Fibroblast of villous mesenchyme (primary cell): ENCODE data around the gene SLC35F3. TPM values are rescaled to one million over a fixed set of nuclear protein-coding genes. Genes with fewer than 3 reads are reported as not detected.
"Not testable (repeated sequence)": the region's sequence is repeated elsewhere in the genome, so short reads cannot be mapped to it uniquely, and the experiment has no call there.

Experiments used
- DNase-seq: peaks from one replicate; pipeline ENCODE4 v3.0.0-alpha.2; 2010; ENCODE audit warnings: low read depth
- H3K4me3 ChIP-seq: 2 replicates; pipeline ENCODE4 v1.5.1; 2011; ENCODE audit warnings: low read depth, mild to moderate bottlenecking, low read length
- total RNA-seq: library from RNA; depleted of rRNA; stranded (reverse); fragments of >200 nt; gene quantifications from 2 replicates; pipeline ENCODE4 v1.2.3, GENCODE V29; 2012
- TF ChIP-seq, protein P1 (sequence below): IDR thresholded peaks from 2 replicates; pipeline ENCODE4 v1.5.1; 2012; ENCODE audit warnings: low read depth, mild to moderate bottlenecking, low read length; ENCODE audit not compliant: insufficient read depth

The SLC35F3 gene
- total RNA-seq, 1 donor, result 1.7 TPM

DNA sequence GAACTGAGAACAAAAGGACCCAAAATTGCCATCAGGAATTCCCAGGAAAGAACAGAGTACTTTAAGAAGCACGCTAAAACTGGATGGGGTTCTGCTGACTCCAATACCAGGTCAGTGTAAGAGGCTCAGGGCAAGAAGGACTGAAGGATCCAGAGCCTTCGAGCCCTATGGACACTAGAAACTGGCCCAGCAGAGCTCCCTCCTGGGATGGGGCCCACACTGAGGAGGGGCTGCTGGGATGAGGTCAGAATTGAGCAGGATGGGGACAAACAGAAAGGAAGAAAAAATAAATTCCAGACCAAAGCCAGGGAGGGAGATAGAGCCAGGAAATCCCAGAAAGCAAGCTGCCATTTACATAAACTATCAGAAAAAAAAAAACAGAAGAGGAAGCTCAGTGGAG lies 246.4 kb downstream of the SLC35F3 start:
- TF ChIP-seq, protein P1, sequence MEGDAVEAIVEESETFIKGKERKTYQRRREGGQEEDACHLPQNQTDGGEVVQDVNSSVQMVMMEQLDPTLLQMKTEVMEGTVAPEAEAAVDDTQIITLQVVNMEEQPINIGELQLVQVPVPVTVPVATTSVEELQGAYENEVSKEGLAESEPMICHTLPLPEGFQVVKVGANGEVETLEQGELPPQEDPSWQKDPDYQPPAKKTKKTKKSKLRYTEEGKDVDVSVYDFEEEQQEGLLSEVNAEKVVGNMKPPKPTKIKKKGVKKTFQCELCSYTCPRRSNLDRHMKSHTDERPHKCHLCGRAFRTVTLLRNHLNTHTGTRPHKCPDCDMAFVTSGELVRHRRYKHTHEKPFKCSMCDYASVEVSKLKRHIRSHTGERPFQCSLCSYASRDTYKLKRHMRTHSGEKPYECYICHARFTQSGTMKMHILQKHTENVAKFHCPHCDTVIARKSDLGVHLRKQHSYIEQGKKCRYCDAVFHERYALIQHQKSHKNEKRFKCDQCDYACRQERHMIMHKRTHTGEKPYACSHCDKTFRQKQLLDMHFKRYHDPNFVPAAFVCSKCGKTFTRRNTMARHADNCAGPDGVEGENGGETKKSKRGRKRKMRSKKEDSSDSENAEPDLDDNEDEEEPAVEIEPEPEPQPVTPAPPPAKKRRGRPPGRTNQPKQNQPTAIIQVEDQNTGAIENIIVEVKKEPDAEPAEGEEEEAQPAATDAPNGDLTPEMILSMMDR, result no peak
- H3K4me3 ChIP-seq, result no peak overlapping the region
- no peak for DNase-seq

DNA sequence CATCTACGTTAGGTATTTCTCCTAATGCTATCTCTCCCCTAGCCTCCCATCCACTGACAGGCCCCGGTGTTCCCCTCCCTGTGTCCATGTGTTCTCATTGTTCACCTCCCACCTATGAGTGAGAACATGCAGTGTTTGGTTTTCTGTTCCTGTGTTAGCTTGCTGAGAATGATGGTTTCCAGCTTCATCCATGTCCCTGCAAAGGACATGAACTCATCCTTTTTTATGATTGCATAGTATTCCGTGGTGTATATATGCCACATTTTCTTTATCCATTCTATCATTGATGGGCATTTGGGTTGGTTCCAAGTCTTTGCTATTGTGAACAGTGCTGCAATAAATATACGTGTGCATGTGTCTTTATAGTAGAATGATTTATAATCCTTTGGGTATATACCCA lies 247.9 kb downstream of the SLC35F3 start:
- not testable (repeated sequence) for H3K4me3 ChIP-seq, DNase-seq

DNA sequence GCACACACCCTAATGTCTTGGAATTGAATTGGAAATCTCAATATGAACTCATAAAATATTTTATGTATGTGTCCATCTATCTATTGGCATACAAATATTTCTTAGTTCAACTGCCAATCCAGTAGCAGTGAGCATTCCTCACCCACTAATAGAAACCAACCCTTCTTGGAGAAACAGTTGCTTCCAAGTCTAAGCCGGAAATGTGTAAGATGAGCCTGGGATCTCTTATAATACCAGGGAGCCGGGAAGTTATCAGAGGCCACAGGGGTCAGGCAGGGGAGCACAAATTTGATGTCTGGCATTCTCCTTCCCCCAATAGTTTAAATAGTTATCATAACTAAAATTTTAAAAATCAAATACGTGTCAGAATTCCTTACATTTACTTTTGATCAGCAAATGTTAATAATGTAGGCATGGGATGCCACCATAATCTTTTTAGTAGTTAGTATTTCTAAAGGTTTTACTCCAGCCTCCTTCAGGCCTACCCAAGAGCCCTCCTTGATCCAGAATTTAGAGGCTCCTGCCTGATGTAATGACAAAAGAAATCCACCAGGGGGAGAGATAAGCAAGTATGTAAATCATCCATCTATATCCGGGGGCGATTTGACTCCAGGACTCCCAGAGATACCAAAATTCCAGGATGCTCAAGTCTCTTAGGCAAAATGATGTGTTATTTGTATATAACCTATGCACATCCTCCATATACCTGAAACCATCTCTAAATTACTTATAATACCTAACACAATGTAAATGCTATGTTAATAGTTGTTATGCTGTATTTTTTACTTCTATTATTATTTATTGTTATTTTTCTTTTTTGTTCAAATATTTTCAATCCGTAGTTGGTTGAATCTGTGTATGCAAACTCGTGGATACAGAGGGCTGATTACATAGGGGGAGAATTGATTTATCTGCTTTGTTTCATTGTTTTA lies 250.1 kb downstream of the SLC35F3 start:
- TF ChIP-seq, protein P1, result peak; percentile 78
- peak; percentile 70 for DNase-seq

DNA sequence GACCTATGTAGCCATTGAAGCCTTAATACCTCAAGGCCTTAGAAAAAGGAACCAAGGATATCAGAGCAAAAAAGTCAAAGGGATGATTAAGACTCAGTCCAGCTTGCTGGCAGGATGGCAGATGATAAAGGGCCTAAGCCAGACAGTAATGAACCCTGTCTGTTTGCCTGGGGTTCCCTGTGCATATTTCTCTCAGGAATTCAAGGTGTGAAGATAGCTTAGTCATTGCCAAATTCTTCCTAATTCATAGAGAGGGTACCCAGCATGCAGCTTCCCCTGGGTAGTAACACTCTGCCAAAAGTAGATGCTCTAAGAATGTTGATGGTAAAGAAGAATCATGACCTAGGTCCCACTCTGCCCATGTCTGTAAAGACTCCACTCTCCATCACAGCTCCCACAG lies 258.2 kb downstream of the SLC35F3 start:
- no peak for DNase-seq
- H3K4me3 ChIP-seq, result no peak overlapping the region
- TF ChIP-seq, protein P1, result no peak

More for the DNA sequence above, 250.1 kb downstream of the SLC35F3 start:
- H3K4me3 ChIP-seq, result no peak overlapping the region

DNA sequence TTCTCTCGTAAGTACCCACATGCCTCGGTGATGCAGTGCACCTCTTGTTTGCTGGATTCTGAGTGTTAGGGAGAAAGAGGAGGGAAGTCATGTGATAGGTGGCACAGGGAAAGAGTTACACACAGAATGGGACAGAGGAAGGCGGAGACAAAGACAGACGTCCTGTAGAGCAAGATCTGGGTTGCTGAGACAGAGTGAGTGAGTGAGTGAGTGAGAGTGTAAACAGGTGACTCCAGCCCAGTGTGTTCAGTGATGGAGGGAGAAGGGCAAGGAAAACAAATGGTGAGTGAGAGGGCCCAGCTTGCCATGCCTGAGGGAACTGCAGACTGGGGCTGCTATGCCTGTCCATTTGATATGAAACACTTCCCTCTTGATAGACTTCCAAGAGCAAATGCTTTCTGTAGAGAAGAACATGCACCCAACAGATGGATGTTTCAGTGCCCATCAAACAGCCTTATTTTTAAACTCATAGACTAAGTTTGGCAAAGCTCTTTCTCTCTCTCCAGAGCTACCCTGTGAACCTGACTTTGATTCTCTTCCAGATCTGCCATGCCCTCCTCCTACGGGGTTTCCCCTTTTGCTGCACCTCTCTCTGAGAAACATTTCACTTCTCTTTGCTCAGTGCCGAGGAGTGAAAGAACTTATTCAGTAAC lies 258.9 kb downstream of the SLC35F3 start:
- no peak overlapping the region for H3K4me3 ChIP-seq
- TF ChIP-seq, protein P1, result no peak
- DNase-seq, result no peak

DNA sequence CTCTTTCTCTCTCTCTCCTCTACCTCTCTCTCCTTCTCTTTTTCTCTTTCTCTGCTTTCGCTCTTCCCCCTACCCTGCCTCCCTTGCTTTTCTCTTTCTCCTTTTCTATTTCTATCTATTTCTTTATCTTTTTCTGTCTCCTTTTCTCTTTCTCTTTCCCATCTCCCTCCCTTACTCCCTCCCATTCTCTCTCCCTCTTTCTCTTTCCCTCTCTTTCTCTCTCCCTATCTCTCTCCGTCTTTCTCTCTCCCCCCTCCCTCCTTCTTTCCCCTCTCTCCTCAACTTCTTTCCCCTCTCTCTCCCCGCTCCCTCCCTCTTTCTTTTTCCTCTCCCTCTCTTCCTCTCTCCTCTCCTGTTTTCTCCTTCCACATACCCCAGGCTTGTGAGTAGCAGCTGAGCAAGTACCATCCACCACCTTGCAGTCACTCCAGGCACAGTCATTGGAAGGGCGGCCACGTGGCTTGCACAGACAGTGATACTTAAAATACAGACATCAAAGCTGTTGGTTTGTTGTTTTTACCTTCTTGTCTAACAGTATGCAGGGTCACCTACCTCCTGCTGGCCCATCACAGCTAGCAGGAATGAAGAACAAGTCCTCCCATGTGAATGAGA lies 259.7 kb downstream of the SLC35F3 start:
- H3K4me3 ChIP-seq, result no peak overlapping the region
- no peak for DNase-seq
- TF ChIP-seq, protein P1, result no peak
